Measurements from ENCODE around the gene GHDC. TPM values are rescaled to one million over a fixed set of nuclear protein-coding genes. Genes with fewer than 3 reads are reported as not detected.

The GHDC gene
- total and polyA plus RNA-seq, 2 of the 13 experiments (the other 11 are each of a cell fraction or from before 2014, with no cell fraction given) = 15.4 to 22.5 TPM

DNA sequence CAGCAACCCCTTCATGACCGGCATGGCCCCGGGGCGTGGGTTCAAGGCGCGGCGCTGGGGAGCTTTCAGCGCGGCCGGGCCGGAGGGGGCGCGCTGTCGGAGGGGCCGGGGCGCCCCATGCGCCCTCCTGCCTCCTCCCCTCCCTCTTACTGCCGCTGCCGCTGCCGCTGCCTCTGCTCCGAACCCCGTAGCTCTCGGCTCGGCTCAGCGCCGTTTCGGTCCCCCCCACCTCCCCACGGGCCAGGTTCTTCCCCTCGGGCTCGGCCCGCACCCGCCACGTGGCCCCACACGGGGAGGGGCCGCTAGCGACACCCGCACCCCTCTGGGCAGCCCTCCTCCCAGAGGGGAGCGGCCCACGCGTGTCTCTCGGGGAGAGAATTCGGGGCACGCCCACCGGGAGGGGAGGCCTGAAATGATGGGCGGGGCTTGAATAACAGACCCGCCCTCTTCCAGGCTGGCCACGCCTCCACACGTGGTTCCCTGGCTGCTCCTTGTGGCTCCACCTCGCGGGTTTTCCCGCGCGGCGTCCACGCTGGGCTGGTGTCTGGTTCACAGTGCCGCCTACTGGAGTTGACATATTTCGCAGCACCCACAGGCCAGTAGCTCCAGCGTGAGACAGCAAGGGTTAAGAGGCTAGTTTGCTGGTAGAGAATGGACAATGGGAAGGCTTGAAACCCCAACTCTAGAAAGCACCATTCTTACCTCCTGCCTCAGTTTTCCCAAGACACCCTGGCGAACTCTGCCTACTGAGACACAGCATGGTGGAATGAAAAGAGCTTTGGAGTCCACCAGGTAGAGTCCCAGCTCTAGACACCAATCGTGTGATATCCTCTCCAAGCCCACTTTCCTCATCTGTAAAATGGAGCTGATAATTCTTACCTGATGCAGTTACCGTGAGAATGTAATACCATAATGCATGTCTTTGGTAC is 13.1 kb downstream of the GHDC start, which contains the start of gene KCNH4 (continued):
- no peak for TF ChIP-seq NCOR1 (IDR thresholded peaks at IDR 0.05; ENCODE audit: borderline replicate concordance, low read length)
- TF ChIP-seq, protein P1, sequence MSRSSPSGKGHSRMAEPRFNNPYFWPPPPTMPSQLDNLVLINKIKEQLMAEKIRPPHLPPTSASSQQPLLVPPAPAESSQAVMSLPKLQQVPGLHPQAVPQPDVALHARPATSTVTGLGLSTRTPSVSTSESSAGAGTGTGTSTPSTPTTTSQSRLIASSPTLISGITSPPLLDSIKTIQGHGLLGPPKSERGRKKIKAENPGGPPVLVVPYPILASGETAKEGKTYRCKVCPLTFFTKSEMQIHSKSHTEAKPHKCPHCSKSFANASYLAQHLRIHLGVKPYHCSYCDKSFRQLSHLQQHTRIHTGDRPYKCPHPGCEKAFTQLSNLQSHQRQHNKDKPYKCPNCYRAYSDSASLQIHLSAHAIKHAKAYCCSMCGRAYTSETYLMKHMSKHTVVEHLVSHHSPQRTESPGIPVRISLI (CRISPR knock-in tag; IDR thresholded peaks at IDR 0.05; ENCODE audit: borderline replicate concordance) = no peak
- no peak for TF ChIP-seq TBP (CRISPR knock-in tag; IDR thresholded peaks at IDR 0.05)
- TF ChIP-seq IKZF4 (CRISPR knock-in tag; IDR thresholded peaks at IDR 0.05; ENCODE audit: borderline replicate concordance, low read depth, not compliant biosample characterization) = no peak
- no peak for TF ChIP-seq TEAD3 (CRISPR knock-in tag; optimal IDR thresholded peaks at IDR 0.05; ENCODE audit: borderline replicate concordance)
- TF ChIP-seq, protein P2, sequence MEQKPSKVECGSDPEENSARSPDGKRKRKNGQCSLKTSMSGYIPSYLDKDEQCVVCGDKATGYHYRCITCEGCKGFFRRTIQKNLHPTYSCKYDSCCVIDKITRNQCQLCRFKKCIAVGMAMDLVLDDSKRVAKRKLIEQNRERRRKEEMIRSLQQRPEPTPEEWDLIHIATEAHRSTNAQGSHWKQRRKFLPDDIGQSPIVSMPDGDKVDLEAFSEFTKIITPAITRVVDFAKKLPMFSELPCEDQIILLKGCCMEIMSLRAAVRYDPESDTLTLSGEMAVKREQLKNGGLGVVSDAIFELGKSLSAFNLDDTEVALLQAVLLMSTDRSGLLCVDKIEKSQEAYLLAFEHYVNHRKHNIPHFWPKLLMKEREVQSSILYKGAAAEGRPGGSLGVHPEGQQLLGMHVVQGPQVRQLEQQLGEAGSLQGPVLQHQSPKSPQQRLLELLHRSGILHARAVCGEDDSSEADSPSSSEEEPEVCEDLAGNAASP (CRISPR knock-in tag; IDR thresholded peaks at IDR 0.05; ENCODE audit: borderline replicate concordance) = no peak
- no peak for TF ChIP-seq RNF2 (conservative IDR thresholded peaks at IDR 0.05; ENCODE audit: low read depth)
- no peak for TF ChIP-seq ZNF160 (CRISPR knock-in tag; IDR thresholded peaks at IDR 0.05)
- no peak for TF ChIP-seq ZNF766 (CRISPR knock-in tag; IDR thresholded peaks at IDR 0.05; ENCODE audit: borderline replicate concordance)
- TF ChIP-seq CCDC6 (CRISPR knock-in tag; IDR thresholded peaks at IDR 0.05) = no peak
- TF ChIP-seq, protein P3, sequence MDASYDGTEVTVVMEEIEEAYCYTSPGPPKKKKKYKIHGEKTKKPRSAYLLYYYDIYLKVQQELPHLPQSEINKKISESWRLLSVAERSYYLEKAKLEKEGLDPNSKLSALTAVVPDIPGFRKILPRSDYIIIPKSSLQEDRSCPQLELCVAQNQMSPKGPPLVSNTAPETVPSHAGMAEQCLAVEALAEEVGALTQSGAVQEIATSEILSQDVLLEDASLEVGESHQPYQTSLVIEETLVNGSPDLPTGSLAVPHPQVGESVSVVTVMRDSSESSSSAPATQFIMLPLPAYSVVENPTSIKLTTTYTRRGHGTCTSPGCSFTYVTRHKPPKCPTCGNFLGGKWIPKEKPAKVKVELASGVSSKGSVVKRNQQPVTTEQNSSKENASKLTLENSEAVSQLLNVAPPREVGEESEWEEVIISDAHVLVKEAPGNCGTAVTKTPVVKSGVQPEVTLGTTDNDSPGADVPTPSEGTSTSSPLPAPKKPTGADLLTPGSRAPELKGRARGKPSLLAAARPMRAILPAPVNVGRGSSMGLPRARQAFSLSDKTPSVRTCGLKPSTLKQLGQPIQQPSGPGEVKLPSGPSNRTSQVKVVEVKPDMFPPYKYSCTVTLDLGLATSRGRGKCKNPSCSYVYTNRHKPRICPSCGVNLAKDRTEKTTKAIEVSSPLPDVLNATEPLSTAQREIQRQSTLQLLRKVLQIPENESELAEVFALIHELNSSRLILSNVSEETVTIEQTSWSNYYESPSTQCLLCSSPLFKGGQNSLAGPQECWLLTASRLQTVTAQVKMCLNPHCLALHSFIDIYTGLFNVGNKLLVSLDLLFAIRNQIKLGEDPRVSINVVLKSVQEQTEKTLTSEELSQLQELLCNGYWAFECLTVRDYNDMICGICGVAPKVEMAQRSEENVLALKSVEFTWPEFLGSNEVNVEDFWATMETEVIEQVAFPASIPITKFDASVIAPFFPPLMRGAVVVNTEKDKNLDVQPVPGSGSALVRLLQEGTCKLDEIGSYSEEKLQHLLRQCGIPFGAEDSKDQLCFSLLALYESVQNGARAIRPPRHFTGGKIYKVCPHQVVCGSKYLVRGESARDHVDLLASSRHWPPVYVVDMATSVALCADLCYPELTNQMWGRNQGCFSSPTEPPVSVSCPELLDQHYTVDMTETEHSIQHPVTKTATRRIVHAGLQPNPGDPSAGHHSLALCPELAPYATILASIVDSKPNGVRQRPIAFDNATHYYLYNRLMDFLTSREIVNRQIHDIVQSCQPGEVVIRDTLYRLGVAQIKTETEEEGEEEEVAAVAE (CRISPR knock-in tag; IDR thresholded peaks at IDR 0.05; ENCODE audit: borderline replicate concordance) = no peak
- TF ChIP-seq, protein P4, sequence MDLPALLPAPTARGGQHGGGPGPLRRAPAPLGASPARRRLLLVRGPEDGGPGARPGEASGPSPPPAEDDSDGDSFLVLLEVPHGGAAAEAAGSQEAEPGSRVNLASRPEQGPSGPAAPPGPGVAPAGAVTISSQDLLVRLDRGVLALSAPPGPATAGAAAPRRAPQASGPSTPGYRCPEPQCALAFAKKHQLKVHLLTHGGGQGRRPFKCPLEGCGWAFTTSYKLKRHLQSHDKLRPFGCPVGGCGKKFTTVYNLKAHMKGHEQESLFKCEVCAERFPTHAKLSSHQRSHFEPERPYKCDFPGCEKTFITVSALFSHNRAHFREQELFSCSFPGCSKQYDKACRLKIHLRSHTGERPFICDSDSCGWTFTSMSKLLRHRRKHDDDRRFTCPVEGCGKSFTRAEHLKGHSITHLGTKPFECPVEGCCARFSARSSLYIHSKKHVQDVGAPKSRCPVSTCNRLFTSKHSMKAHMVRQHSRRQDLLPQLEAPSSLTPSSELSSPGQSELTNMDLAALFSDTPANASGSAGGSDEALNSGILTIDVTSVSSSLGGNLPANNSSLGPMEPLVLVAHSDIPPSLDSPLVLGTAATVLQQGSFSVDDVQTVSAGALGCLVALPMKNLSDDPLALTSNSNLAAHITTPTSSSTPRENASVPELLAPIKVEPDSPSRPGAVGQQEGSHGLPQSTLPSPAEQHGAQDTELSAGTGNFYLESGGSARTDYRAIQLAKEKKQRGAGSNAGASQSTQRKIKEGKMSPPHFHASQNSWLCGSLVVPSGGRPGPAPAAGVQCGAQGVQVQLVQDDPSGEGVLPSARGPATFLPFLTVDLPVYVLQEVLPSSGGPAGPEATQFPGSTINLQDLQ (CRISPR knock-in tag; IDR thresholded peaks at IDR 0.05) = no peak
- TF ChIP-seq ZNF773 (CRISPR knock-in tag; IDR thresholded peaks at IDR 0.05; ENCODE audit: borderline replicate concordance) = no peak
- no peak for TF ChIP-seq ZNF501 (CRISPR knock-in tag; IDR thresholded peaks at IDR 0.05)
- no peak for TF ChIP-seq MTA3 (CRISPR knock-in tag; IDR thresholded peaks at IDR 0.05)
- no peak for TF ChIP-seq GATA4 (IDR thresholded peaks at IDR 0.05; ENCODE audit: borderline replicate concordance, low read depth)
- no peak for TF ChIP-seq ELF1 (CRISPR knock-in tag; IDR thresholded peaks at IDR 0.05)
- no peak for TF ChIP-seq CBX2 (IDR thresholded peaks at IDR 0.05; ENCODE audit: low read depth, low read length)
- no peak for TF ChIP-seq CBX2 (CRISPR knock-in tag; IDR thresholded peaks at IDR 0.05; ENCODE audit: low read depth)
- no peak for TF ChIP-seq ATAD3A (CRISPR knock-in tag; IDR thresholded peaks at IDR 0.05)
